GM21717 (cell line): ENCODE results near the gene TWIST2.

ENCODE experiments used
- ATAC-seq: cut with Tn5 transposase; IDR thresholded peaks from one replicate; pipeline ENCODE4 v1.9.1; 2021; ENCODE audit warnings: mild to moderate bottlenecking, moderate library complexity; ENCODE audit not compliant: unreplicated experiment

Gene TWIST2

DNA sequence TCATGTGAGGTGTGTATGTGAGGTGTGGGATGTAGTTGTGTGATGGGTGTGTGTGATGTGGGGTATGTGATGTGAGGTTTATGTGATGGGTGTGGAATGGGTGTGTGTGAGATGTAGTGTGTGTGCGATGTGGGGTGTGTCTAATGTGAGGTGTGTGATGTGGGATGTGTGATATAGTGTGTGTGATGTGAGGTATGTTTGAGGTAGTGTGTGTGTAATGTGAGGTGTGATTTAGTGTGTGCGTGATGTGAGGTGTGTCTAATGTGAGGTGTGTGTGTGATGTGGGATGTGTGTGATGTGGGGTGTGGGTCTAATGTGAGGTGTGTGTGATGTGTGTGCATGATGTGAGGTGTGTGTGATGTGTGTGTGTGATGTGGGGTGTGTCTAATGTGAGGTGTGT, 55.3 kb downstream of the TWIST2 start:
- no peak for ATAC-seq

DNA sequence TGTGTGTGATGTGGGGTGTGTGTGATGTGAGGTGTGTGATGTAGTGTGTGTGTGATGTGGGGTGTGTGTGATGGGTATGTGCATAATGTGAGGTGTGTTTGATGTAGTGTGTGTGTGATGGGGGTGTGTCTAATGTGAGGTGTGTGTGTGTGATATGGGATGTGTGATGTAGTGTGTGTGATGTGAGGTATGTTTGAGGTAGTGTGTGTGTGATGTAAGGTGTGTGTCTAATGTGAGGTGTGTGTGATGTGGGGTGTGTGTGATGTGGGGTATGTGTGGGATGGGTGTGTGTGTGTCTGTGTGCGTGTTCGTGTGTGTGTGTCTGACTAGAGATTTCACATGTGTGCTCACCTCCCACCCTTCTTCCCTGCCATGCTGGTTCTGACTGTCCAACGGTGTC, 56.3 kb downstream of the TWIST2 start:
- ATAC-seq = no peak

GRCh38 chr2:238904716-238905115, 56.8 kb downstream of the TWIST2 start:
- no peak for ATAC-seq

GRCh38 chr2:238905224-238905623, 57.3 kb downstream of the TWIST2 start:
- no peak for ATAC-seq

DNA sequence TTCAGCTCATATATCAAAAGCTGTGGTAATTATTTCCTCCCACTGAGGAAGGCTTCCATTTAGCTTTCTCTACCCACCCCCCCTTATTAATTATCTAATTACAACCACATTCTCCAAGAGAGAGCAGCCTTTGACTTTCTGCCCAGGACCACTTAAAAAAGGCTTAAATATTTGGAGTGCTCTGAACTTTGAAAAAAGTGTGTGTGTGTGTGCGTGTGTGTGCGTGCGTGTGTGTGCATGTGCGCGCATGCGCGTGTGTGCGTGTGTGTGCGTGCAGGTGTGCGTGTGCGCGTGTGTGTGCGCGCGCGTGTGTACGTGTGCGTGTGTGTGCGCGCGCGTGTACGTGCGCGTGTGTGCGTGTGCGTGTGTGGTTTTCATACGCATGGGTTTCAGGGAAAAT, 57.8 kb downstream of the TWIST2 start:
- ATAC-seq = no peak

DNA sequence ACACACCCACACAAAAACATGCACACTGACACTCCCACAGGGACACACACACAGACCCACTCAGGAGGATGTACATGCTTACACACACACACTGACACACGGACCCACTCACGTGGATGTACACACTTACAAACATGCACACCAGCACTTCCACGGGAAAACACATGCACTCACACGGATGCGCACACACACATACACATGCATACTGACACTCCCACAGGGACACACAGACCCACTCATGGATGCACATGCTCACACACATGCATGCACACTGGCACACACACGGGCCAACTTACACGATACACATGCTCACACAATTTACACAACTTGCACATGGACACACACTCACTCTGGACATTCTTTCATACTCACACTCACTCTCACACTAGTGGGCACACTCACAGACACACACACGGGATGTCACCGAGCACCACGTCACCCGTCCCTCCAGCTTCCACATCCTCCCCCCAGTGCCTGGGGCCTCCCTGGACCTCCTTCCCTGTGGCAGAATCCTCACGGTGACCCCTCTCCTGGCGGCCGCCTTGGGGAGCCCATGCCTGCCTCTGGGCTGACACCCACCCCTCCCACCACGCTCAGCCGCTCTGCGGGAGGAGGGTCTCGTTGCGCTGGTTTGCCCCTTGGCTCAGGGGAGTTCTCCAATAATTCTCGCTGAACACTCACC, 58.5 kb downstream of the TWIST2 start:
- no peak for ATAC-seq

- ATAC-seq = no peak
Measured at GRCh38 chr2:238906936-238907716, 59.2 kb downstream of the TWIST2 start.

DNA sequence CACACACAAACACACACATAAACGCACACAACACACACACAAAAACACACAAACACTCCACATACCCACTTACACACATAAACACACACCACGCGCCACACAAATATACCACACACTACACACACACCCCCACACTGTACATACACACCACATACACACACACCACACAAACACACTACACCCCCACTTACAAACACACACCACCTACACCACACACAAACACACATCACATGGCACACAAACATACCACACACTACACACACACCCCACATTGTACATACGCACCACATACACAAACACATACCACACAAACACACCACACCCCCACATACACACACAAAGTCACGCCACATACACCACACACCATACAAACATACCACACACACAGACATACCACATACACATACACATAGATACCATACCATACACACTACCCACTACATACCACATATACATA, 59.9 kb downstream of the TWIST2 start:
- no peak for ATAC-seq

GRCh38 chr2:238908960-238909951, 61.4 kb downstream of the TWIST2 start:
- no peak for ATAC-seq

GRCh38 chr2:238910751-238911351, 63.0 kb downstream of the TWIST2 start:
- ATAC-seq = no peak

DNA sequence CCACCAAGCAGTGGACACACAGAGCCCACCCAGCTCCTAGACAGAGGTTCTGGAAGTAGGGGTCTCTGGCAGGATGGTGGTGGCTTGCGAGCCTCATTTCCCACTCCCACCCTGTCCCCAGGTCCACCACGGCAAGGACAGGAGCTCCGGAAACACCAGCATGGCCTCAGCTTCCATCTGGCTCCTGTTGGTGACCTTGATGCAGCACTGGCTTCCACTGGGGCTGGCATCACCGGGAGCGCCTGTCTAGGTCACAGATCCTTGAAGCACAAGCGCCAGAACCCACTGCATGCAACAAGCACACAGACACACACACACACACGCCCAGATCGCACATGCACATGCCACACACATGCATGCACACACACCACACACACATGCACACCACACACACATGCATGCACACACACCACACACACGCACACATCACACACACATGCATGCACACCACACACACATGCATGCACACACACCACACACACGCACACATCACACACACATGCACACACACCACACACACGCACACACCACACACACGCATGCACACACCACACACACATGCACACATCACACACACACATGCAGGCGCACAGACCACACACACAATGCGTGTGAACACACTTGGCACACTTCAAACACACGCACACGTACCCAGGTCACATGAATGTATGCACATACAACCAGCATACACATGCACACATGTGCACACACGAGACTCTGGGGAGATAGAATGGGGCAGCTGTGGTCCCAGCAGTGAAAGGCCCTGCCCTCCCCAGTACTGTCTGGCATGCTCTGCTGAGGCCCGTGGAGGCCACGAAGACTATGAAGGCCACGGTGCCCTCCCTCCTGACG, 63.7 kb downstream of the TWIST2 start:
- no peak for ATAC-seq

GRCh38 chr2:238912228-238912915, 64.5 kb downstream of the TWIST2 start:
- no peak for ATAC-seq

- ATAC-seq = no peak
Measured at GRCh38 chr2:238912916-238913875, 65.3 kb downstream of the TWIST2 start.

GRCh38 chr2:238913931-238914647, 66.2 kb downstream of the TWIST2 start:
- no peak for ATAC-seq

- no peak for ATAC-seq
Measured at GRCh38 chr2:238914648-238915015, 66.7 kb downstream of the TWIST2 start.

DNA sequence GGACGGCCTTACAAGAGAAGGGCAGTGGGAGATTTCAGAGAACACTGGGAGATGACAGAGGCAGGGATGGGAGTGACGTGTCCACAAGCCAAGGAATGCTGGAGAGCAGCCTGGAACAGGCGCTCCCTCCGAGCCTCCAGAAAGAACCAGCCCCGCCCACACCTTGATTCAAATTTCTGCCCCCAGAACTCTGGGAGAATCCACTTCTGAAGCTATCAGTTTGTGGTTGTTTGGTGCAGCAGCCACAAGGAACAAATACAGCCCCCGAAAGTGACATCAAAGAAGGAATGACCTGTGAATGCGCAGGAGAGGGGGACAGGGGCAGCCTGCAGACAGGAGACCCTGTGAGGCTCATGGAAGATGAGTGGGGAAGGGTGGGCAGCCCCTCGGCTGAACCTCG, 67.3 kb downstream of the TWIST2 start:
- ATAC-seq = no peak

DNA sequence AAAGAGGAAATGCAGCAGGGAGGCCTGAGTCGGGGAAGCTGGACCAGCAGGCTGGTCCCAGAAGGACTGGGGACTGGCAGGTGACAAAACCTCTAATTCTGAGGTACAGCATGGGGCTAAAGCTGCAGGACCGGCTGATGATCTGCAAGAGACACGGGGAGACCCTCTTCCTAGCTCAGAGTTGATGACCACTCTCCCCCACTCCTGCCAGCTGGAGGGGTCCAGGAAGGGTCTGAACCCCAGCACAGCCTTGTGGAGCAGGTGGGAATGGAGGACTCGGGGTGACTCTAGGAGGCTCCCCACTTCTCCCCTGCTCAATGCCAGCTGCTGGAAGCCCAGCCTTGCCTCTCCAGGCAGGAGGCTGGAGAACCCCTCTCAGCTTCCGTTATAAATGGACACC, 67.7 kb downstream of the TWIST2 start:
- ATAC-seq = no peak
